GM18526 (cell line): ENCODE measurements around the gene GPHN.

Experiments used
- POLR2A ChIP-seq: IDR thresholded peaks from 3 replicates; pipeline ENCODE4 v1.6.1; 2011; ENCODE audit not compliant: insufficient read length; ENCODE audit errors: extremely low read depth

GPHN gene

GRCh38 chr14:66790101-66790500, 282.2 kb downstream of the GPHN start:
- no peak for TF ChIP-seq POLR2A

- no peak for TF ChIP-seq POLR2A
Measured at GRCh38 chr14:66802962-66803361, 295.0 kb downstream of the GPHN start.

- TF ChIP-seq POLR2A = no peak
Measured at GRCh38 chr14:66804141-66804540, 296.2 kb downstream of the GPHN start.

GRCh38 chr14:66813636-66814035, 305.7 kb downstream of the GPHN start:
- TF ChIP-seq POLR2A = no peak

- no peak for TF ChIP-seq POLR2A
Measured at GRCh38 chr14:66815687-66816086, 307.7 kb downstream of the GPHN start.

GRCh38 chr14:66824251-66824650, 316.3 kb downstream of the GPHN start:
- no peak for TF ChIP-seq POLR2A

GRCh38 chr14:66827182-66827581, 319.2 kb downstream of the GPHN start:
- no peak for TF ChIP-seq POLR2A

- TF ChIP-seq POLR2A = no peak
Measured at GRCh38 chr14:66831173-66831572, 323.2 kb downstream of the GPHN start.

GRCh38 chr14:66833816-66834215, 325.9 kb downstream of the GPHN start:
- no peak for TF ChIP-seq POLR2A

GRCh38 chr14:66842911-66843512, 335.1 kb downstream of the GPHN start:
- TF ChIP-seq POLR2A = no peak

- TF ChIP-seq POLR2A = no peak
Measured at GRCh38 chr14:66850258-66850888, 342.4 kb downstream of the GPHN start.

GRCh38 chr14:66853311-66853710, 345.4 kb downstream of the GPHN start:
- no peak for TF ChIP-seq POLR2A

GRCh38 chr14:66857867-66858266, 349.9 kb downstream of the GPHN start:
- no peak for TF ChIP-seq POLR2A

- no peak for TF ChIP-seq POLR2A
Measured at GRCh38 chr14:66859063-66859671, 351.2 kb downstream of the GPHN start.

- TF ChIP-seq POLR2A = no peak
Measured at GRCh38 chr14:66881596-66881995, 373.6 kb downstream of the GPHN start.

GRCh38 chr14:66884149-66884548, 376.2 kb downstream of the GPHN start:
- TF ChIP-seq POLR2A = no peak

- TF ChIP-seq POLR2A = no peak
Measured at GRCh38 chr14:66900719-66901118, 392.8 kb downstream of the GPHN start.
